Lung (tissue), 12 donors: Measurements from ENCODE around the gene CYP2C18. TPM values are rescaled to one million over a fixed set of nuclear protein-coding genes. Genes with fewer than 3 reads are reported as not detected.

Experiments
- ATAC-seq: fragments of 200-7000 bp; cut with Tn5 transposase; one replicate; pipeline ENCODE4 v1.9.1; 2020; ENCODE audit warnings: moderate number of reproducible peaks; ENCODE audit not compliant: insufficient read depth, low FRiP score
- DNase-seq, 3 donors: peaks; one replicate each; pipeline ENCODE4 v3.0.0-alpha.2; 2013 to 2017
- H3K27ac ChIP-seq, 2 donors: one replicate each; pipeline ENCODE4 v1.5.1; 2013; ENCODE audit warnings: mild to moderate bottlenecking in 2 of 2, moderate library complexity in 2 of 2, control low read depth in 1 of 2, inconsistent platforms in 1 of 2, low read depth in 1 of 2, low read length in 1 of 2
- H3K27me3 ChIP-seq, 3 donors: one replicate each; pipeline ENCODE4 v1.5.1; 2013; ENCODE audit warnings: low read length in 2 of 3; ENCODE audit not compliant: control insufficient read depth in 3 of 3, insufficient read depth in 3 of 3
- H3K36me3 ChIP-seq, 4 donors: one replicate each; pipeline ENCODE4 v1.5.1; 2013; ENCODE audit warnings: low read length in 4 of 4, mild to moderate bottlenecking in 1 of 4, moderate library complexity in 1 of 4; ENCODE audit not compliant: control insufficient read depth in 4 of 4, insufficient read depth in 4 of 4
- H3K4me1 ChIP-seq, 5 donors: one replicate each; pipeline ENCODE4 v1.5.1; 2013; ENCODE audit warnings: low read length in 5 of 5, mild to moderate bottlenecking in 2 of 5, moderate library complexity in 1 of 5; ENCODE audit not compliant: control insufficient read depth in 5 of 5, insufficient read depth in 5 of 5
- H3K4me3 ChIP-seq: one replicate; pipeline ENCODE4 v1.5.1; 2013; ENCODE audit warnings: mild to moderate bottlenecking, control low read depth, moderate library complexity
- H3K9ac ChIP-seq, 2 donors: one replicate each; pipeline ENCODE4 v1.5.1; 2013; ENCODE audit warnings: low read length in 2 of 2, control low read depth in 1 of 2; ENCODE audit not compliant: insufficient read depth in 1 of 2
- H3K9me3 ChIP-seq, 4 donors: one replicate each; pipeline ENCODE4 v1.5.1; 2013; ENCODE audit warnings: low read length in 3 of 4, mild to moderate bottlenecking in 1 of 4, moderate library complexity in 1 of 4; ENCODE audit not compliant: control insufficient read depth in 4 of 4, insufficient read depth in 3 of 4
- CTCF ChIP-seq: IDR thresholded peaks from 2 replicates; pipeline ENCODE4 v1.5.1; 2012; ENCODE audit warnings: mild to moderate bottlenecking; ENCODE audit errors: control extremely low read depth, extremely low read depth
- WGBS, 2 donors: extraction: QIAGEN DNeasy Blood & Tissue Kit; methylation state at CpG; one replicate each; pipeline ENCODE4 v1.1.7; 2013; 5-methylcytosine and 5-hydroxymethylcytosine counted together
- polyA plus RNA-seq, 2 donors: library from polyadenylated mRNA; stranded (reverse); fragments of 200-250 nt; gene quantifications; one replicate each; pipeline ENCODE4 v1.2.1, GENCODE V29; 2013
- total RNA-seq, 2 donors: library from RNA; depleted of rRNA in 1 of 2; stranded (reverse); fragments of >200 nt in 1 of 2; gene quantifications; one replicate each; pipeline ENCODE4 v1.2.1, GENCODE V29; 2014 to 2021
- donor health status: control.
- donor health status: control.
- donor health status: Bipolar disorder and iron deficiency.
- donor health status: healthy.
- donor health status: DM: yes; HTN: yes; CAD: no.

The CYP2C18 gene
- total and polyA plus RNA-seq, 4 donors: 0.39 to 4.5 (median 1.1) TPM

DNA sequence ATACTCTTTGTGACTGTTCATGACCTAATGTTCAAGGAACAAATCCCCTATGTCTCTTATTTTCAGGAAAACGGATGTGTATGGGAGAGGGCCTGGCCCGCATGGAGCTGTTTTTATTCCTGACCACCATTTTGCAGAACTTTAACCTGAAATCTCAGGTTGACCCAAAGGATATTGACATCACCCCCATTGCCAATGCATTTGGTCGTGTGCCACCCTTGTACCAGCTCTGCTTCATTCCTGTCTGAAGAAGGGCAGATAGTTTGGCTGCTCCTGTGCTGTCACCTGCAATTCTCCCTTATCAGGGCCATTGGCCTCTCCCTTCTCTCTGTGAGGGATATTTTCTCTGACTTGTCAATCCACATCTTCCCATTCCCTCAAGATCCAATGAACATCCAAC, 51.7 kb downstream of the CYP2C18 start:
- 75 to 85% methylated on average over 3 of the region's 3 CpGs for WGBS, 2 donors
- TF ChIP-seq CTCF: no peak

DNA sequence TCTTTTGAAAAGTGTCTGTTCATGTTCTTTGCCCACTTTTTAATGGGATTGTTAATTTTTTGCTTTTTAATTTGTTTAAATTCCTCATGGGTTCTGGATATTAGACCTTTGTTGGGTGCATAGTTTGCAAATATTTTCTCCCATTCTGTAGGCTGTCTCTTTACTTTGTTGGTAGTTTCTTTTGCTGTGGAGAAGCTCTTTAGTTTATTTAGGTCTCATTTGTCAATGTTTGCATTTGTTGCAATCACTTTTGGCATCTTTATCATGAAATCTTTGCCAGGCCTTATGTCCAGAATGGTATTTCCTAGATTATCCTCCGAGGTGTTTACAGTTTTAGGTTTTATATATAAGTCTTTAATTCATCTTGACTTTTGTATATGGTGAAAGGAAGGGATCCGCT, 55.1 kb downstream of the CYP2C18 start:
- no peaks in the 10 kb centered on the region for H3K36me3 ChIP-seq
- no peak overlapping the region for H3K9ac ChIP-seq
- ATAC-seq: no peak
- no peaks in the 10 kb centered on the region for H3K4me1 ChIP-seq
- H3K4me3 ChIP-seq: no peak overlapping the region
- 76 to 82% methylated on average over 2 of the region's 2 CpGs for WGBS, 2 donors
- H3K27me3 ChIP-seq: no peaks in the 10 kb centered on the region
- DNase-seq: no peak
- H3K27ac ChIP-seq: no peak overlapping the region
- H3K9me3 ChIP-seq: peaks cover 0 to 5% (median 2%) of the 10 kb centered on the region in 4 donors
- no peak for TF ChIP-seq CTCF

More for the DNA sequence above, 51.7 kb downstream of the CYP2C18 start:
- no peak for ATAC-seq
- H3K36me3 ChIP-seq: no peaks in the 10 kb centered on the region
- no peaks in the 10 kb centered on the region for H3K27me3 ChIP-seq
- H3K9me3 ChIP-seq: no peaks in the 10 kb centered on the region
- H3K9ac ChIP-seq: no peak overlapping the region
- H3K27ac ChIP-seq: no peak overlapping the region
- H3K4me1 ChIP-seq: no peaks in the 10 kb centered on the region
- H3K4me3 ChIP-seq: no peak overlapping the region
- DNase-seq: no peak

DNA sequence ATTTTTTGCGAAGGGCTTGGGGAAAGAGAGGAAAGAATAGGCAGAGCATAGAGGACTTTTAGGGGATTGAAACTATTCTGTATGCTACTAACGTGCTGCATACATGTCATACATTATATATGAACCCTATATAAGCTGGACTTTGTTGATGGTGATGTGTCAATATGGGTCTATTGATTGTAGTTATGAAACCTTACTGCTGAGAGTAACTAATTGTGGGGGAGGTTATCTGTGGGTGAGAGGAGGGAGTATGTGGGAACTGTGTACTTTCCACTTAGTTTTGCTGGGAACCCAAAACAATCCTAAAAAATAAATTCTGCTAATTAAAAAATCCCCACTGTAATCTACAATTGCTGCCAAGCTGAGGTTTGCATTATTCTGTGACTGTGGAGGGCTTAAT, 63.6 kb downstream of the CYP2C18 start:
- H3K9ac ChIP-seq: no peak overlapping the region
- H3K4me3 ChIP-seq: no peak overlapping the region
- no peak overlapping the region for H3K27ac ChIP-seq
- H3K36me3 ChIP-seq: no peaks in the 10 kb centered on the region
- H3K9me3 ChIP-seq: peaks cover 2 to 7% (median 4%) of the 10 kb centered on the region in 4 donors
- WGBS, 2 donors: 74 to 85% methylated on average over 2 of the region's 2 CpGs
- ATAC-seq: no peak
- TF ChIP-seq CTCF: no peak
- H3K4me1 ChIP-seq: no peaks in the 10 kb centered on the region
- no peak for DNase-seq
- no peaks in the 10 kb centered on the region for H3K27me3 ChIP-seq

GRCh38 chr10:94747838-94748237, 64.3 kb downstream of the CYP2C18 start:
- Histone ChIP-seq H3K36me3 (no peaks in the 10 kb centered on the region), H3K27ac (no peak overlapping the region), H3K4me3 (no peak overlapping the region), H3K9me3 (peaks cover 0 to 7% (median 1%) of the 10 kb centered on the region in 4 donors), H3K4me1 (no peaks in the 10 kb centered on the region), H3K27me3 (no peaks in the 10 kb centered on the region), H3K9ac (no peak overlapping the region)
- WGBS, 2 donors: 70 to 87% methylated on average over 4 of the region's 4 CpGs
- DNase-seq (no peak), ATAC-seq (no peak)
- no peak for TF ChIP-seq CTCF
